Measurements from ENCODE around the gene SLAMF9.

The SLAMF9 gene

GRCh38 chr1:159940006-159940620, 13.9 kb downstream of the SLAMF9 start:
- H2BK15ac ChIP-seq (ENCODE audit: low read depth, poor library complexity, severe bottlenecking): no peak overlapping the region
- no peak overlapping the region for H2BK12ac ChIP-seq (ENCODE audit: low read length in 2 of 2)
- H3K23ac ChIP-seq (ENCODE audit: low read length in 2 of 2): no peak overlapping the region
- H3K27ac ChIP-seq (ENCODE audit: low read length, poor library complexity, severe bottlenecking): no peak overlapping the region
- H2BK120ac ChIP-seq (ENCODE audit: low read depth, low read length): no peak overlapping the region
- no peak overlapping the region for H4K8ac ChIP-seq (ENCODE audit: low read length)
- H3K36me3 ChIP-seq (ENCODE audit: control insufficient read depth in 1 of 2, insufficient read depth in 2 of 2, low read depth in 1 of 2, low read length in 2 of 2): no peaks in the 10 kb centered on the region
- no peak overlapping the region for H2BK5ac ChIP-seq (ENCODE audit: low read depth, low read length, poor library complexity, severe bottlenecking)
- no peak overlapping the region for H2AK5ac ChIP-seq (ENCODE audit: low read length, severe bottlenecking)
- no peak overlapping the region for H3K9ac ChIP-seq (ENCODE audit: low read length)
- H3K4me2 ChIP-seq (ENCODE audit: low read length, poor library complexity, severe bottlenecking): no peak overlapping the region
- H3K4me1 ChIP-seq (ENCODE audit: control insufficient read depth, insufficient read depth, low read depth, low read length): peaks cover 3% of the 10 kb centered on the region
- H3K4ac ChIP-seq (ENCODE audit: low read depth in 1 of 2, low read length in 2 of 2): no peak overlapping the region
- H3K27me3 ChIP-seq (ENCODE audit: control insufficient read depth in 1 of 2, insufficient read depth in 1 of 2, low read length in 2 of 2): peaks cover 78 to 81% of the 10 kb centered on the region in 2 experiments
- H4K91ac ChIP-seq (ENCODE audit: low read length): no peak overlapping the region
- H3K4me3 ChIP-seq (ENCODE audit: insufficient read depth in 1 of 2, low read depth in 1 of 2, low read length in 2 of 2): no peak overlapping the region
- H3K9me3 ChIP-seq (ENCODE audit: control insufficient read depth, low read length): no peaks in the 10 kb centered on the region
- H3K18ac ChIP-seq (ENCODE audit: low read depth in 1 of 2, low read length in 2 of 2): no peak overlapping the region
- H2AFZ ChIP-seq (ENCODE audit: low read depth, low read length): no peak overlapping the region
- 94% methylated on average over 10 of the region's 11 CpGs for WGBS
- no peaks in the 10 kb centered on the region for H3K79me1 ChIP-seq (replicated peaks; ENCODE audit: low read length, poor library complexity, severe bottlenecking)
- DNase-seq: no peak
- H3K14ac ChIP-seq (ENCODE audit: low read length in 2 of 2): no peak overlapping the region

- H3K14ac ChIP-seq (ENCODE audit: low read length in 2 of 2): no peak overlapping the region
- H3K4me3 ChIP-seq (ENCODE audit: insufficient read depth in 1 of 2, low read depth in 1 of 2, low read length in 2 of 2): no peak overlapping the region
- H3K27me3 ChIP-seq (ENCODE audit: control insufficient read depth in 1 of 2, insufficient read depth in 1 of 2, low read length in 2 of 2): peaks cover 78 to 81% of the 10 kb centered on the region in 2 experiments
- no peak overlapping the region for H3K18ac ChIP-seq (ENCODE audit: low read depth in 1 of 2, low read length in 2 of 2)
- H2BK12ac ChIP-seq (ENCODE audit: low read length in 2 of 2): no peak overlapping the region
- no peaks in the 10 kb centered on the region for H3K79me1 ChIP-seq (replicated peaks; ENCODE audit: low read length, poor library complexity, severe bottlenecking)
- H3K9ac ChIP-seq (ENCODE audit: low read length): no peak overlapping the region
- H3K36me3 ChIP-seq (ENCODE audit: control insufficient read depth in 1 of 2, insufficient read depth in 2 of 2, low read depth in 1 of 2, low read length in 2 of 2): no peaks in the 10 kb centered on the region
- no peak overlapping the region for H2BK15ac ChIP-seq (ENCODE audit: low read depth, poor library complexity, severe bottlenecking)
- WGBS: no CpG with 5 or more reads among the region's 3 CpGs
- H3K23ac ChIP-seq (ENCODE audit: low read length in 2 of 2): no peak overlapping the region
- no peak overlapping the region for H2BK5ac ChIP-seq (ENCODE audit: low read depth, low read length, poor library complexity, severe bottlenecking)
- no peak overlapping the region for H4K8ac ChIP-seq (ENCODE audit: low read length)
- no peaks in the 10 kb centered on the region for H3K9me3 ChIP-seq (ENCODE audit: control insufficient read depth, low read length)
- DNase-seq: no peak
- H2AFZ ChIP-seq (ENCODE audit: low read depth, low read length): no peak overlapping the region
- no peak overlapping the region for H3K27ac ChIP-seq (ENCODE audit: low read length, poor library complexity, severe bottlenecking)
- H3K4me2 ChIP-seq (ENCODE audit: low read length, poor library complexity, severe bottlenecking): no peak overlapping the region
- no peak overlapping the region for H4K91ac ChIP-seq (ENCODE audit: low read length)
- no peak overlapping the region for H3K4ac ChIP-seq (ENCODE audit: low read depth in 1 of 2, low read length in 2 of 2)
- peaks cover 3% of the 10 kb centered on the region for H3K4me1 ChIP-seq (ENCODE audit: control insufficient read depth, insufficient read depth, low read depth, low read length)
- H2AK5ac ChIP-seq (ENCODE audit: low read length, severe bottlenecking): no peak overlapping the region
- no peak overlapping the region for H2BK120ac ChIP-seq (ENCODE audit: low read depth, low read length)
Measured at GRCh38 chr1:159939678-159940002, 14.4 kb downstream of the SLAMF9 start.

GRCh38 chr1:159938905-159939677, 14.9 kb downstream of the SLAMF9 start:
- H2BK120ac ChIP-seq (ENCODE audit: low read depth, low read length): no peak overlapping the region
- H2AFZ ChIP-seq (ENCODE audit: low read depth, low read length): no peak overlapping the region
- H3K14ac ChIP-seq (ENCODE audit: low read length in 2 of 2): no peak overlapping the region
- no peaks in the 10 kb centered on the region for H3K9me3 ChIP-seq (ENCODE audit: control insufficient read depth, low read length)
- no peak overlapping the region for H2BK15ac ChIP-seq (ENCODE audit: low read depth, poor library complexity, severe bottlenecking)
- H3K23ac ChIP-seq (ENCODE audit: low read length in 2 of 2): no peak overlapping the region
- DNase-seq: no peak
- H3K4me1 ChIP-seq (ENCODE audit: control insufficient read depth, insufficient read depth, low read depth, low read length): peaks cover 3% of the 10 kb centered on the region
- no peak overlapping the region for H3K4ac ChIP-seq (ENCODE audit: low read depth in 1 of 2, low read length in 2 of 2)
- no peak overlapping the region for H2BK5ac ChIP-seq (ENCODE audit: low read depth, low read length, poor library complexity, severe bottlenecking)
- H3K9ac ChIP-seq (ENCODE audit: low read length): no peak overlapping the region
- H2BK12ac ChIP-seq (ENCODE audit: low read length in 2 of 2): no peak overlapping the region
- no peak overlapping the region for H3K4me3 ChIP-seq (ENCODE audit: insufficient read depth in 1 of 2, low read depth in 1 of 2, low read length in 2 of 2)
- H3K36me3 ChIP-seq (ENCODE audit: control insufficient read depth in 1 of 2, insufficient read depth in 2 of 2, low read depth in 1 of 2, low read length in 2 of 2): no peaks in the 10 kb centered on the region
- no peak overlapping the region for H4K8ac ChIP-seq (ENCODE audit: low read length)
- no peak overlapping the region for H3K27ac ChIP-seq (ENCODE audit: low read length, poor library complexity, severe bottlenecking)
- H3K79me1 ChIP-seq (replicated peaks; ENCODE audit: low read length, poor library complexity, severe bottlenecking): no peaks in the 10 kb centered on the region
- 82% methylated on average over 6 of the region's 6 CpGs for WGBS
- H3K18ac ChIP-seq (ENCODE audit: low read depth in 1 of 2, low read length in 2 of 2): no peak overlapping the region
- H3K4me2 ChIP-seq (ENCODE audit: low read length, poor library complexity, severe bottlenecking): no peak overlapping the region
- peaks cover 74 to 81% of the 10 kb centered on the region in 2 experiments for H3K27me3 ChIP-seq (ENCODE audit: control insufficient read depth in 1 of 2, insufficient read depth in 1 of 2, low read length in 2 of 2)
- H4K91ac ChIP-seq (ENCODE audit: low read length): no peak overlapping the region
- H2AK5ac ChIP-seq (ENCODE audit: low read length, severe bottlenecking): no peak overlapping the region

- H3K27me3 ChIP-seq (ENCODE audit: control insufficient read depth in 1 of 2, insufficient read depth in 1 of 2, low read length in 2 of 2): peaks cover 67 to 75% of the 10 kb centered on the region in 2 experiments
- no peak overlapping the region for H3K27ac ChIP-seq (ENCODE audit: low read length, poor library complexity, severe bottlenecking)
- no peak overlapping the region for H2BK12ac ChIP-seq (ENCODE audit: low read length in 2 of 2)
- H3K9ac ChIP-seq (ENCODE audit: low read length): no peak overlapping the region
- H3K4me2 ChIP-seq (ENCODE audit: low read length, poor library complexity, severe bottlenecking): no peak overlapping the region
- H3K79me1 ChIP-seq (replicated peaks; ENCODE audit: low read length, poor library complexity, severe bottlenecking): no peaks in the 10 kb centered on the region
- no peak overlapping the region for H2AK5ac ChIP-seq (ENCODE audit: low read length, severe bottlenecking)
- H2AFZ ChIP-seq (ENCODE audit: low read depth, low read length): no peak overlapping the region
- no peaks in the 10 kb centered on the region for H3K36me3 ChIP-seq (ENCODE audit: control insufficient read depth in 1 of 2, insufficient read depth in 2 of 2, low read depth in 1 of 2, low read length in 2 of 2)
- H3K4me3 ChIP-seq (ENCODE audit: insufficient read depth in 1 of 2, low read depth in 1 of 2, low read length in 2 of 2): no peak overlapping the region
- no peaks in the 10 kb centered on the region for H3K9me3 ChIP-seq (ENCODE audit: control insufficient read depth, low read length)
- H2BK120ac ChIP-seq (ENCODE audit: low read depth, low read length): no peak overlapping the region
- no peak overlapping the region for H2BK15ac ChIP-seq (ENCODE audit: low read depth, poor library complexity, severe bottlenecking)
- no peak overlapping the region for H3K23ac ChIP-seq (ENCODE audit: low read length in 2 of 2)
- no peak overlapping the region for H4K8ac ChIP-seq (ENCODE audit: low read length)
- 86% methylated on average over 5 of the region's 7 CpGs for WGBS
- no peak for DNase-seq
- no peak overlapping the region for H3K18ac ChIP-seq (ENCODE audit: low read depth in 1 of 2, low read length in 2 of 2)
- H2BK5ac ChIP-seq (ENCODE audit: low read depth, low read length, poor library complexity, severe bottlenecking): no peak overlapping the region
- H3K14ac ChIP-seq (ENCODE audit: low read length in 2 of 2): peak overlapping the region in 1 of 2 experiments; percentile 11
- H3K4me1 ChIP-seq (ENCODE audit: control insufficient read depth, insufficient read depth, low read depth, low read length): peaks cover 3% of the 10 kb centered on the region
- no peak overlapping the region for H4K91ac ChIP-seq (ENCODE audit: low read length)
- no peak overlapping the region for H3K4ac ChIP-seq (ENCODE audit: low read depth in 1 of 2, low read length in 2 of 2)
Measured at GRCh38 chr1:159938211-159938852, 15.7 kb downstream of the SLAMF9 start.
